ENCODE measurements around the gene FRAT1. TPM values are rescaled to one million over a fixed set of nuclear protein-coding genes. Genes with fewer than 3 reads are reported as not detected.

FRAT1 gene
- total and polyA plus RNA-seq, 2 of the 8 experiments (the other 6 are each of a cell fraction or from before 2014, with no cell fraction given) = 1.9 to 5.2 TPM

GRCh38 chr10:97314671-97315070 lies 4.4 kb upstream of the FRAT1 start:
- DNase-seq (ENCODE audit: low read depth in 1 of 2, low spot score in 2 of 2) = no peak
- Histone ChIP-seq H4K8ac (ENCODE audit: extremely low read depth, insufficient read depth, low read length) (no peak overlapping the region), H4K91ac (replicated peaks; ENCODE audit: insufficient read length, low read length) (no peak overlapping the region), H3K4me1 (replicated peaks in 1 of 4; ENCODE audit: control insufficient read depth in 3 of 4, insufficient read depth in 4 of 4, low read length in 3 of 4) (0 out of 7 replicates have a peak, but pooled peaks cover 0 to 2% (median 0%) of the 10 kb centered on the region in 4 experiments), H3K14ac (ENCODE audit: insufficient read length) (no peak overlapping the region), H4K5ac (ENCODE audit: insufficient read length, low read depth, low read length) (no peak overlapping the region), H2BK15ac (ENCODE audit: low read length) (no peak overlapping the region), H3K27me3 (replicated peaks in 1 of 4; ENCODE audit: control insufficient read depth in 3 of 4, extremely low read depth in 1 of 4, insufficient read depth in 3 of 4, low read length in 3 of 4) (no peaks in the 10 kb centered on the region; a peak in 3 of 7 replicates), H3K9ac (replicated peaks in 1 of 4; ENCODE audit: extremely low read depth in 1 of 4, low read depth in 3 of 4, low read length in 3 of 4) (no peak overlapping the region), H2BK20ac (ENCODE audit: low read length) (no peak overlapping the region), H2BK5ac (ENCODE audit: low read depth, low read length) (no peak overlapping the region), H2BK12ac (ENCODE audit: low read depth, low read length) (no peak overlapping the region), H2AK5ac (ENCODE audit: low read depth, low read length) (no peak overlapping the region), H3K4me3 (ENCODE audit: extremely low read depth in 1 of 4, insufficient read depth in 2 of 4, low read depth in 3 of 4, low read length in 4 of 4) (no peak overlapping the region), H3K79me1 (ENCODE audit: low read depth, low read length) (no peaks in the 10 kb centered on the region), H3K27ac (ENCODE audit: low read depth, low read length) (no peak overlapping the region), H3K23ac (ENCODE audit: insufficient read length) (no peak overlapping the region), H3K9me3 (ENCODE audit: insufficient read depth in 2 of 2, low read depth in 1 of 2, low read length in 1 of 2) (no peaks in the 10 kb centered on the region), H2AFZ (ENCODE audit: low read length) (no peak overlapping the region), H3K23me2 (ENCODE audit: low read depth, low read length) (peaks cover 6% of the 10 kb centered on the region), H3K18ac (ENCODE audit: extremely low read depth, low read length) (no peak overlapping the region), H4K20me1 (replicated peaks in 1 of 2; ENCODE audit: control insufficient read depth in 1 of 2, insufficient read depth in 2 of 2, low read length in 2 of 2) (no peaks in the 10 kb centered on the region), H3K56ac (replicated peaks; ENCODE audit: insufficient read length, low read depth, low read length) (no peak overlapping the region), H3K79me2 (ENCODE audit: control insufficient read depth in 1 of 2, insufficient read depth in 2 of 2, low read length in 2 of 2) (no peaks in the 10 kb centered on the region), H3K36me3 (ENCODE audit: control insufficient read depth in 2 of 4, insufficient read depth in 4 of 4, low read length in 3 of 4) (no peaks in the 10 kb centered on the region), H2BK120ac (replicated peaks; ENCODE audit: low read depth, low read length) (no peak overlapping the region), H3K4me2 (ENCODE audit: insufficient read depth in 1 of 2, low read depth in 2 of 2, low read length in 2 of 2) (no peak overlapping the region), H3K4ac (replicated peaks; ENCODE audit: insufficient read length, low read depth, low read length) (no peak overlapping the region)
- WGBS, 2 experiments (ENCODE audit: extremely low coverage in 1 of 2, insufficient coverage in 1 of 2, insufficient read length in 1 of 2, insufficient replicate concordance in 2 of 2, low coverage in 1 of 2, low lambda C conversion rate in 2 of 2, missing lambda C conversion rate in 1 of 2) = 73% methylated on average over 4 of the region's 4 CpGs; no CpG with 5 or more reads in 1 of the 2 experiments
- CTCF ChIA-PET (ENCODE audit: partially characterized antibody) = interaction anchor here (0.9 to 2.1 kb wide), 6 partner anchors 10 to 41 kb away, joined by 3 to 6 read pairs (median 5); no protein-coding TSS in a partner anchor
- FAIRE-seq = no peak
- POLR2A ChIA-PET (ENCODE audit: partially characterized antibody) = interaction anchor here (1.0 to 2.5 kb wide), 2 partner anchors 12 to 19 kb away, joined by 5 to 10 read pairs; no protein-coding TSS in a partner anchor
- TF ChIP-seq EP300 (IDR thresholded peaks at IDR 0.05; ENCODE audit: borderline replicate concordance in 1 of 2, low read depth in 2 of 2, low read length in 2 of 2) (no peak), HDAC2 (IDR thresholded peaks at IDR 0.05; ENCODE audit: borderline replicate concordance in 1 of 2, low read depth in 2 of 2, low read length in 2 of 2) (no peak), TBP (IDR thresholded peaks at IDR 0.05; ENCODE audit: low read depth, low read length) (no peak), CREB1 (IDR thresholded peaks at IDR 0.05) (no peak), POU5F1 (IDR thresholded peaks at IDR 0.05; ENCODE audit: low read depth, low read length) (no peak), POLR2A (IDR thresholded peaks at IDR 0.05; ENCODE audit: control extremely low read depth in 1 of 2, low read depth in 2 of 2, low read length in 2 of 2) (no peak), CTBP2 (IDR thresholded peaks at IDR 0.05; ENCODE audit: borderline replicate concordance, insufficient read depth, insufficient read length, low read length) (no peak), GABPA (IDR thresholded peaks at IDR 0.05; ENCODE audit: borderline replicate concordance, insufficient read depth, low read length) (no peak), SAP30 (IDR thresholded peaks at IDR 0.05; ENCODE audit: insufficient read depth, insufficient replicate concordance, low read length) (no peak), RNF2 (IDR thresholded peaks at IDR 0.05; ENCODE audit: borderline replicate concordance, low read depth, low read length, missing control alignments, poor library complexity, severe bottlenecking) (no peak), TCF12 (IDR thresholded peaks at IDR 0.05; ENCODE audit: low read depth, low read length) (no peak), MAFK (IDR thresholded peaks at IDR 0.05; ENCODE audit: low read depth, low read length) (no peak), KDM5A (IDR thresholded peaks at IDR 0.05; ENCODE audit: low read length) (no peak)

Measured in H1 (cell line).